GM10847 (cell line): ENCODE data around the gene SAPCD1.

Source experiments
- POLR2A ChIP-seq: IDR thresholded peaks from 2 replicates; pipeline ENCODE4 v1.6.1; 2011; ENCODE audit not compliant: insufficient read length; ENCODE audit errors: extremely low read depth

SAPCD1 gene

DNA sequence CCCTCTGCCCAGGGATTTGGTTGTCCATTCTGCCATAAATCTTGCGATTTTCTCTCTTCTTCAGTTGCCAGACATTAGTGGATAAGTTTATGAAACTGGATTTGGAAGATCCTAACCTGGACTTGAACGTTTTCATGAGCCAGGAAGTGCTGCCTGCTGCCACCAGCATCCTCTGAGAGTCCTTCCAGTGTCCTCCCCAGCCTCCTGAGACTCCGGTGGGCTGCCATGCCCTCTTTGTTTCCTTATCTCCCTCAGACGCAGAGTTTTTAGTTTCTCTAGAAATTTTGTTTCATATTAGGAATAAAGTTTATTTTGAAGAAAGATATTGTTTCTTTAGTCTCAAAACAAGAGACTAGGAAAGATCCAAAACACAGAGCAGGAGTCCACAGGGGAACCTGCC, at the start of gene SAPCD1:
SAPCD1 (plus strand) TSS at position 301 of the 400 bp plus-strand sequence. CDS start 399 bp downstream, outside the sequence.
- TF ChIP-seq POLR2A, result no peak

DNA sequence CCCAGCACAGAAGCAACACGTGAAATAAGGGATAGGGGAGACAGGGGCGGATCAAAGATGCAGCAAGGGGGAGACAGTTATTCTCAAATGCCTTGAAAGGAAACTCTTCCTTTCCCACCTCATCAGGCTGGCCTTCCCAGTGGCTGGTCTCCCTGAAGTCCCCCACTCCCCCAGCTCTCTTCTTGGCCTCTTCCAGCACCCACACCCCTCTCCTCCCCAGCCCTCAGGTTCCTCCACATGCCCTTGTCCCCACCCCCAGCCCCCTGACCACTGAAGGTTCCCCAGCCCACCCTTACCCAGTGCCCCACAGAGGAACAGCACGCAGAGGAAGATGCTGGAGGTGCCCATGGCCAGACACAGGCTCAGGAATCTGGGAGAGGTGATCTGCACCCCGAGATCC, 49.0 kb upstream of the SAPCD1 start:
- TF ChIP-seq POLR2A, result no peak

DNA sequence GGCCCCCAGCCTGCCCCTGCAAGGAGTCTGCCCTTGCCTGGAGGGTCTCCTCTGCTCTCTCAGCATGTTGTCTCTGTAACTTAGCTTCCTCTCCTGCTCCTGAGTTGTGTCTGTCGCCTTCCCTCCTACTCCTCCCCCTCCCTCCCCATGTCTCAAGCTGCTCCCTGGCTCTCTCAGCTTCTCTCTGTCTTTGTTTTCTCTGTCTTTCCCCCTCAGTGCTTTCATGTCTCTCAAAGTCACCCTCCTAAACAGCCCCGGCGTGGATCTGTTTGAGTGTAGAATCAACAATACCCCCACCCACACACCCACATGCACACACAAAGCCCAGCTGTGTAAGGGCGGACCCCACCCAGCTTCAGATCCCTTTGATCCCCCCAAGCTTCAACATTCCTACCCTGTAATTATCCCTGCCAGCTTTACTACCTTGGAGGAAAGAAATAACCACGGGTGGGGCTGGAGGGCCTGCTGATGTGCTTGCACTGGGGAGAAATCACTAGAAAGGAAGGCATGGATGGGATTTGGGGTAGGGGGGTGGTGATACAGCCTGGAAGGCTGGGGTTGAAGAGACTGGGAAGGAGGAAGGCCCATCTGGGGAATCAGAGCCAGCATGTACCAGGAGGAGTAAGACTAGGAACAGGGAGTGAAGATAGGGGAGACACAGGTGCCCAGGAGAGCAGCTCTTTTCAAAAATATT, 48.3 kb upstream of the SAPCD1 start:
- no peak for TF ChIP-seq POLR2A

DNA sequence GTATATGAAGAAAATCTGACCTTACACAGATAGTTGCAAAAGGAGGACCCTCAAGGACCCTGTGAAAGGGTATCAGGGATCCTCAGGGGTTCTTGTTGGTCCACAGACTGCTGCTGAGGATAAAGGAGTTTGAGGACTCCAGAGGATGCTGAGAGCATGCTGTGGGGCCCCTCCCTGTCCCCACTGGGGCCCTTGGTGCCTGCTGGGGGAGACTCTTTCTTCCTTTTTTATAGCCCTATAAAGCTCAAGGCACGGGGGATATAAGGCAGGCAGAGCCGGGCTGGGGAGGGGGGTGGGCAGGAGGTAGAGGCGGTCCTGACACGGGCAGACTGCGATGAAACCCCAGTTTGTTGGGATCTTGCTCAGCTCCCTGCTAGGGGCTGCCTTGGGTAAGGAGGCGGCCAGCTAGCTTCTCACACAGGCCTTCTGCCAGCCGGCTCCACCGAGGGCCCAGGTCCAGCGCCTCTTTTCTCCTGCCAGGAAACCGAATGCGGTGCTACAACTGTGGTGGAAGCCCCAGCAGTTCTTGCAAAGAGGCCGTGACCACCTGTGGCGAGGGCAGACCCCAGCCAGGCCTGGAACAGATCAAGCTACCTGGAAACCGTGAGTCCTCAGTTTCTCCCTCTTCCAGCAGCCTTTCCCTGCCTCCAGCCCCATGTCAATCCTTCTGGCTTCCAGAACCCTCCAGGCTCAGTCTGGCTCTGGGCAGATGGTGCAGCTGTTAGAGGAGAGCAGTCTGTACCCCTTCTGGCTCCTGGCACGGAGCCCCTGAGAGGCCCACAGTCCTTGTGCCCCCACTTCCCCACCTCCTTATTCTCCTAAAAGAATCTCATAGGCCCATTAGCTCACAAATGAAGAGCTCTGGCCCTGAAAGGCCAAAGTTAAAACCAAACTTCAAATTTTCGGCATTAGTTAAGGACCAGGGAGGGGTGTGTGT, 47.2 kb upstream of the SAPCD1 start, which contains the start of gene LY6G6D:
LY6G6D (plus strand) TSS at position 327 of the 937 bp plus-strand sequence; CDS start at position 335, 8 bp downstream.
- TF ChIP-seq POLR2A, result no peak

DNA sequence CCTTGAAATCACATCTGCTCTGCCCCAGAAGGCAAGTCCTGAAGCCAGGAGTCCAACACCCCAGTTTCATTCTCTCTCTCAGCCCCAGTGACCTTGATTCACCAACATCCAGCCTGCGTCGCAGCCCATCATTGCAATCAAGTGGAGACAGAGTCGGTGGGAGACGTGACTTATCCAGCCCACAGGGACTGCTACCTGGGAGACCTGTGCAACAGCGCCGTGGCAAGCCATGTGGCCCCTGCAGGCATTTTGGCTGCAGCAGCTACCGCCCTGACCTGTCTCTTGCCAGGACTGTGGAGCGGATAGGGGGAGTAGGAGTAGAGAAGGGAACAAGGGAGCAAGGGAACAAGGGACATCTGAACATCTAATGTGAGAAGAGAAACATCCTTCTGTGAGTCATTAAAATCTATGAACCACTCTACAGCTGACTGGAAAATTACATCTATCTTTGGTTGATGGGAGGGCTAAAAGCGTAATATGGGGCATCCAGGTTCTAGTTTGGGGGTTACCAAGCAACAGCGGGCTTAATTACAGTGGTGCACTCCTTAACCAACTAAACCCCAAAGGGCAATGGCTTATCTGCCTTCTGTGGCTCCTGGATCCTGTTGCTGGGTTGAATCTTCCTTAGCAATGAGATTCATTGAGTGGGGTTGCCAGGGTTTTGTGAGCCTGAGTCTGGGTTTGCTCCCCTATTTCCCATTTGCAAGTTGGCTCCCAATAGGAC, 44.8 kb upstream of the SAPCD1 start:
- no peak for TF ChIP-seq POLR2A

DNA sequence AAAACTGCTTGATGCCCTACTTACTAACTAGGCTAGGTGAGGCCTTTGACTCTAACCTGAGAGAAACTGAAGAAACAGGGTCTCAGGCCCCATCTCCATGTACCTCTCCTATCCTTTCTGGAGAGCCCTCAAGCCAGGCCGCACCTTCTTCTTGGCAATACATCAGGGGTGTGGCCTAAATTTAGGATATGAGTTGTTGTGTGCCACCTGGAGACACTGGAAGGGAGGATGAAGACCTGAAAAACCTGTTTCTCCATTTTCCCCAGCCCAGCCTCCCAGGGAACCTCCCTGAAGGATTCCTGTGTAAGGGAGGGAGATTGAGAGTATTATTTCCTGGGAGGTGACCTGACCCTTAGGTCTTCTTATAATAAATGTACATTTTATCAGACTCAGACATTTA, 44.2 kb upstream of the SAPCD1 start:
- TF ChIP-seq POLR2A, result no peak

DNA sequence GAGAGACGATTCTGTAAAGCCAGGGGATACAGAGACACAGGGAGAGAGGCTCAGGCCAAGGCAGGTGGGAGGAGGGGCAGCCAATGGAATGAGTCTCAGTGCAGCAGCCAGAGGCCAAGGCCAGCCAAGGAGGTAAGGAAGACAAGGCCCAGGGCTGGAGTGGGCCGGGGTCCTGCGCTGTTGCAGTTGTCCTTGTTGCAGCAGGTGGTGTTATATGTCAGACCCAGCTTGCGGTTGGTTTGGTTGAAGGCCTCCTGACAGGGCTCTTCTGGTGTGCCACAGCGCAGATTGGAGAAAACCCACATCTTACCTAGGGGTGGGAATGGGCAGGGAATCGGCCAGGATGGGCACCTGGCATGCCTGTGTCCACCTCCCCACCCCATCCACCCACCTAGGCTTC, 43.5 kb upstream of the SAPCD1 start:
- TF ChIP-seq POLR2A, result no peak

DNA sequence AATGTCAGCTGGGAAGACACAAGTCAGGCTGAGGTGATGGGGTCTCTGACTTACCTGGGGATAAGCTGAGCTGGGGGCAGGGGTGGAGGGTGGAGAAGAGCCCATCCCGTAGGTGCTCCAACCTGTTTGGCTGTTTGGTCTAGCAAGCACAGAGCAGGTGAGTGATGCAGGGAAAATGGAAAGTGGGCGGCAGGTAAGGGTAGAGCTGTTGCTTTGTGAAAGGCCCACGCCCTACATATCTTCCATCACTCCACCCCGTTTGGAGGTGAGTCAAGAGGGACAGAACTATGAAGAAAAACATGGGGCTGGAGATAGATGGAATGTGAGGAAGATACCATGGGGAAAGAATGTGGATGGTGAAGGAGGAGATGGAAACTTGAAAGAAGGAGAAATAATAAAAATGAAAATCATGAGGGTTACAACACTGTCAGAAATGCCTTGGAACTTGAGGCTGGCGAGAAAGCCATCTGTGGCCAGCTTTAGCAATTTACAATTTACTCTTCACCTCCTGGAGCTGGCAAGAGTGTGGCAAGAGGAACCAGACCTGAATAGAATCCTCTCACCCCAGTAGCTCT, 42.2 kb upstream of the SAPCD1 start:
- no peak for TF ChIP-seq POLR2A

DNA sequence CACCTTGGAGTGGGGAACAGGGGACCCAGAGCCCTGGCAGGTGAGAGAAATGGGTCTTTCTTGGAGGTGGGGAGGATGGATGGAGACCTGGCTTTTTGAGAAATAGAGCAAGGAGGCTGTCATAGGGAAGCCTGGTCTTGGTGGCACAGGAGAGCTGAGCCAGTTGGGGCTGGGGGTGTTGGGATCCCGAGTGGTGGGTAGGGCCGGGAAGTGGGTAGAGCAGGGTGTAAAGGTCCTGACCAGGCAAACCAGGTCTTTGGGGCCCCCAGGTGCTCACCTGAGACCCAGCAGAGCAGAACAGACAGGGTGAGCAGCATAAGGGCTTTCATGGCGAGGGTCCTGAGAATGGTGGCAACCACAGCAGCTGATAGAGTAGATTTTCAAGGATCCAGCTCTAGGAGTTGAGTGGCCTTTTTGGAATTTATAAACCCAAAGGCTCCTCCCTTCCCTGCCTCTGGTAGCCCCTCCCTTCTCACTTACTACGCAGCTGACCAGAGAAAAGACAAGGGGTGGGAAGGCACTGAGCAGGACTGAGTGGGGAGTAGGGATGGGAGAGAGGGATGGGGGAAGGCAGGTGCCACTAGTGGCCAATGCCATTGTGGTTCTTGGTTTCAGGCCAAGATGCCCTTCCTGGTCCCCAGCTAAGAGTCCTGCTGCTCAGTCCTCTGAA, 41.0 kb upstream of the SAPCD1 start, which contains the start of gene LY6G6C:
LY6G6C (minus strand) TSS at position 396 of the 670 bp plus-strand sequence; CDS start at position 329, 67 bp downstream.
- no peak for TF ChIP-seq POLR2A

DNA sequence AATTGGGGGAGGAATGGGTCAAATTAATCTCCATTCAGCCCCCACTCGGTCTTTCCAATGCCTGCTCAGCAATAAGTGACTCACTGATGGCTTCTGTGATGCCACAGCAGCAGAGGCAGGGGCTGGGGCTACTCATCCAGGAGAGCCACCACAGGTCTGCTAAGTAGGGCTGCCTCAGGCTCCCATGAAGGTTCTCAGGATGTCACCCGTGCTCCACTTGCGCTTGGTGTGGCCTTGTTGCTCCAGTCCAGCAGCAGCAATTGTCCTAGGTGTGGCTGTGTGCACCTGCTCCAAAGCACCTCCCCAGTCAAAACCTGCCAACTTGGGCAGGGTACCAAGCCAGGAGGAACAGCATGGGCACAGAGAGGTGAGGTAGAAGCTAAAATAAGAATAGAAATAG, 40.3 kb upstream of the SAPCD1 start:
- no peak for TF ChIP-seq POLR2A

DNA sequence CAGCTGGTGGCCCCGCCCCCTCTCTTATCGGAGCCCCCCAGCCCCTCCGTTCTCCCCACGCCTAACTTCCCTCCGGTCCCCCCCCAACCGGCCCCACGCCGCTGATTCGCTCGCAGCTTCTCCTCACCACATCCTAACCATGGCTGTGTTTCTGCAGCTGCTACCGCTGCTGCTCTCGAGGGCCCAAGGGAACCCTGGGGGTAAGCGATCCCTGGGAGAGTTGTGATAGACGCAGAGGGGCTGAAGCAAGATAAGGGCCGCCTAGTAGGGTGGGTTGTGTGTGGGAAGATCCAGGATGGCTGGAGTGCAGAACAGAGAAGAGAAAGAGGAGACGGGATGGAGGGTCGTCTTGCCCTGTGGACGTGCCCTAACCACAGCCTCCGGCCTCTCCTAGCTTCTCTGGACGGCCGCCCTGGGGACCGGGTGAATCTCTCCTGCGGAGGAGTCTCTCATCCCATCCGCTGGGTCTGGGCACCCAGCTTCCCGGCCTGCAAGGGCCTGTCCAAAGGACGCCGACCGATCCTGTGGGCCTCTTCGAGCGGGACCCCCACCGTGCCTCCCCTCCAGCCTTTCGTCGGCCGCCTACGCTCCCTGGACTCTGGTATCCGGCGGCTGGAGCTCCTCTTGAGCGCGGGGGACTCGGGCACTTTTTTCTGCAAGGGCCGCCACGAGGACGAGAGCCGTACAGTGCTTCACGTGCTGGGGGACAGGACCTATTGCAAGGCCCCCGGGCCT, 39.0 kb upstream of the SAPCD1 start, which contains the start of gene MPIG6B:
MPIG6B (plus strand) TSS at position 129 of the 735 bp plus-strand sequence; CDS start at position 140, 11 bp downstream.
- TF ChIP-seq POLR2A, result no peak

DNA sequence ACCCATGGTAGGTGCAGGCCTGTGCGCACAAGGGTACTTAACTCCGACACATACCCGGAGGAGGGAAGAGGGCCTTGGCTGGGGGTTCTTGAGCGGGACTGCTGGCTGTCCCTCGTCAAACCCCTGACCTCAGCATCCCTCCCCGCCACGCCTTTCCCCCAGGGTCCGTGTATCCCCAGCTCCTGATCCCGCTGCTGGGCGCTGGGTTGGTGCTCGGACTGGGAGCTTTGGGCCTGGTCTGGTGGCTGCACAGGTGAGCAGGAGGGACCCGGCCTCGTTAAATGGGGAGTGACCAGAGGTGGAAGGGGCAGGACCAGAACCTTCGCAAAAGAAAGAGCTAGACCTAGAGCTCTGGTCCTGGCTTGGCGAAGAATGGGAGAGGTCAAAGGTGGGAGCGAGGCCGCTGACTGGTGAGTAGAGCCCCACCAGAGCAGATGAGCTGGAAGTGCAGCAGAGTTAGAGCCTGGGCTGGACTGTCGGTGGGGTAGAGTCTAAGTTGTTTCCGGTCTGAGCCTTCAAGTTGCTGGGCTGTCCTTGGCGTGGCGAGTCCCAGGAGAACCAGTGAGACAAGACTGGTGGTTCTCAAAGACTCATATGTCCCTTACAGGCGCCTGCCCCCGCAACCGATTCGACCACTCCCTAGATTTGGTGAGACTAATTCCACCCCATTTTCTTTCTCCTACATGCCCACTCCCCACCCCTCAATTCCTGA, 38.3 kb upstream of the SAPCD1 start:
- TF ChIP-seq POLR2A, result no peak
